ENCODE results near the gene RFTN1. TPM values are rescaled to one million over a fixed set of nuclear protein-coding genes. Genes with fewer than 3 reads are reported as not detected.
A peak's percentile ranks its signal among the peaks of the same experiment; 100 is the strongest.

RFTN1 gene
- total RNA-seq, 3 donors from 2014 or later (not counting 1 experiment from before 2014, with no cell fraction given), result 112 to 135 (median 115) TPM

- Mint-ChIP-seq H3K4me3 (no peak overlapping the region), H3K36me3 (no peaks in the 10 kb centered on the region), H3K9me3 (no peaks in the 10 kb centered on the region), H3K27ac (peak overlapping the region; percentile 20 to 68), H3K27me3 (ENCODE audit: low read depth in 2 of 2) (no peaks in the 10 kb centered on the region), H3K4me1 (peaks cover 44 to 63% of the 10 kb centered on the region in 2 donors)
- Histone ChIP-seq H3K27ac (ENCODE audit: low read length) (no peak overlapping the region), H3K36me3 (ENCODE audit: control insufficient read depth, insufficient read depth, low read length) (peaks cover 2% of the 10 kb centered on the region), H3K27me3 (ENCODE audit: control insufficient read depth, insufficient read depth, low read length) (no peaks in the 10 kb centered on the region), H3K9me3 (ENCODE audit: control insufficient read depth, insufficient read depth, low read length) (no peaks in the 10 kb centered on the region), H3K4me3 (ENCODE audit: low read length) (no peak overlapping the region), H3K4me1 (ENCODE audit: control insufficient read depth, insufficient read depth, low read length) (peaks cover 4% of the 10 kb centered on the region)
- no peak for TF ChIP-seq CTCF (IDR thresholded peaks at IDR 0.05)
- DNase-seq, result no peak
- intact Hi-C loops (cut with micrococcal nuclease), result no loop called here
- no peak for ATAC-seq
- WGBS (ENCODE audit: insufficient coverage), result 34% methylated on average over 5 of the region's 5 CpGs
Measured at GRCh38 chr3:16441371-16441875, 72.1 kb downstream of the RFTN1 start.

- H3K27me3 Mint-ChIP-seq (ENCODE audit: low read depth in 2 of 2), result no peaks in the 10 kb centered on the region
- peaks cover 36 to 56% of the 10 kb centered on the region in 2 donors for H3K4me1 Mint-ChIP-seq
- no peaks in the 10 kb centered on the region for H3K27me3 ChIP-seq (ENCODE audit: control insufficient read depth, insufficient read depth, low read length)
- peak overlapping the region; percentile 48 to 61 for H3K27ac Mint-ChIP-seq
- H3K4me1 ChIP-seq (ENCODE audit: control insufficient read depth, insufficient read depth, low read length), result peaks cover 4% of the 10 kb centered on the region
- no peak for ATAC-seq
- TF ChIP-seq CTCF (IDR thresholded peaks at IDR 0.05), result no peak
- H3K9me3 ChIP-seq (ENCODE audit: control insufficient read depth, insufficient read depth, low read length), result no peaks in the 10 kb centered on the region
- no peaks in the 10 kb centered on the region for H3K36me3 Mint-ChIP-seq
- H3K4me3 Mint-ChIP-seq, result no peak overlapping the region
- 86% methylated on average over 13 of the region's 13 CpGs for WGBS (ENCODE audit: insufficient coverage)
- no peaks in the 10 kb centered on the region for H3K9me3 Mint-ChIP-seq
- intact Hi-C loops (cut with micrococcal nuclease), result no loop called here
- no peak for DNase-seq
- no peak overlapping the region for H3K4me3 ChIP-seq (ENCODE audit: low read length)
- no peaks in the 10 kb centered on the region for H3K36me3 ChIP-seq (ENCODE audit: control insufficient read depth, insufficient read depth, low read length)
- no peak overlapping the region for H3K27ac ChIP-seq (ENCODE audit: low read length)
Measured at GRCh38 chr3:16439848-16440708, 73.4 kb downstream of the RFTN1 start.

- WGBS (ENCODE audit: insufficient coverage), result 100% methylated on average over 3 of the region's 4 CpGs
- Mint-ChIP-seq H3K4me1 (peaks cover 34 to 48% of the 10 kb centered on the region in 2 donors), H3K27me3 (ENCODE audit: low read depth in 2 of 2) (no peaks in the 10 kb centered on the region), H3K4me3 (no peak overlapping the region), H3K27ac (peak overlapping the region; percentile 57 to 61), H3K36me3 (no peaks in the 10 kb centered on the region), H3K9me3 (no peaks in the 10 kb centered on the region)
- no peaks in the 10 kb centered on the region for H3K9me3 ChIP-seq (ENCODE audit: control insufficient read depth, insufficient read depth, low read length)
- peaks cover 4% of the 10 kb centered on the region for H3K4me1 ChIP-seq (ENCODE audit: control insufficient read depth, insufficient read depth, low read length)
- no peak for TF ChIP-seq CTCF (IDR thresholded peaks at IDR 0.05)
- intact Hi-C loops (cut with micrococcal nuclease), result no loop called here
- H3K27ac ChIP-seq (ENCODE audit: low read length), result no peak overlapping the region
- DNase-seq, result no peak
- no peak overlapping the region for H3K4me3 ChIP-seq (ENCODE audit: low read length)
- no peak for ATAC-seq
- no peaks in the 10 kb centered on the region for H3K27me3 ChIP-seq (ENCODE audit: control insufficient read depth, insufficient read depth, low read length)
- no peaks in the 10 kb centered on the region for H3K36me3 ChIP-seq (ENCODE audit: control insufficient read depth, insufficient read depth, low read length)
Measured at GRCh38 chr3:16439163-16439847, 74.2 kb downstream of the RFTN1 start.
